ENCODE data around the gene SLC29A3. TPM values are rescaled to one million over a fixed set of nuclear protein-coding genes. Genes with fewer than 3 reads are reported as not detected.

SLC29A3 gene
- total and polyA plus RNA-seq, 7 donors, result 0.64 to 2.2 (median 0.81) TPM

- Histone ChIP-seq H3K4me1 (peaks cover 6% of the 10 kb centered on the region), H3K27ac (no peak overlapping the region), H3K36me3 (ENCODE audit: insufficient read depth in 1 of 2, low read depth in 1 of 2) (no peaks in the 10 kb centered on the region), H3K4me3 (no peak overlapping the region), H3K9me3 (no peaks in the 10 kb centered on the region), H3K27me3 (ENCODE audit: insufficient read depth in 3 of 3, low read length in 2 of 3) (no peaks in the 10 kb centered on the region)
- 78 to 79% (median 78%) methylated on average over 14 of the region's 14 CpGs for WGBS, 3 donors
- intact Hi-C loops (cut with DNase I), result no loop called here
- ATAC-seq (no peak), DNase-seq (no peak)
- TF ChIP-seq CTCF (IDR thresholded peaks at IDR 0.05), result no peak
Observed at GRCh38 chr10:71347587-71348395, 28.7 kb downstream of the SLC29A3 start.

- Histone ChIP-seq H3K27ac (no peak overlapping the region), H3K36me3 (ENCODE audit: insufficient read depth in 1 of 2, low read depth in 1 of 2) (no peaks in the 10 kb centered on the region), H3K9me3 (no peaks in the 10 kb centered on the region), H3K27me3 (ENCODE audit: insufficient read depth in 3 of 3, low read length in 2 of 3) (no peaks in the 10 kb centered on the region), H3K4me3 (no peak overlapping the region), H3K4me1 (peaks cover 6% of the 10 kb centered on the region)
- TF ChIP-seq CTCF (IDR thresholded peaks at IDR 0.05), result no peak
- DNase-seq (no peak), ATAC-seq (no peak)
- WGBS, 3 donors, result 97 to 100% (median 100%) methylated on average over 1 of the region's 1 CpG
- intact Hi-C loops (cut with DNase I), result no loop called here
Observed at GRCh38 chr10:71348850-71349249, 29.8 kb downstream of the SLC29A3 start.

- no peak for ATAC-seq
- Histone ChIP-seq H3K9me3 (no peaks in the 10 kb centered on the region), H3K4me3 (no peak overlapping the region), H3K27me3 (ENCODE audit: insufficient read depth in 3 of 3, low read length in 2 of 3) (no peaks in the 10 kb centered on the region), H3K27ac (no peak overlapping the region), H3K36me3 (ENCODE audit: insufficient read depth in 1 of 2, low read depth in 1 of 2) (no peaks in the 10 kb centered on the region), H3K4me1 (peaks cover 6% of the 10 kb centered on the region)
- intact Hi-C loops (cut with DNase I), result no loop called here
- 95 to 98% (median 97%) methylated on average over 7 of the region's 7 CpGs for WGBS, 3 donors
- no peak for DNase-seq
- TF ChIP-seq CTCF (IDR thresholded peaks at IDR 0.05), result no peak
Observed at GRCh38 chr10:71349406-71349805, 30.3 kb downstream of the SLC29A3 start.

GRCh38 chr10:71351087-71351486, 32.0 kb downstream of the SLC29A3 start:
- WGBS, 3 donors, result 88 to 93% (median 92%) methylated on average over 6 of the region's 6 CpGs

More at GRCh38 chr10:71351087-71351486, 32.0 kb downstream of the SLC29A3 start:
- intact Hi-C loops (cut with DNase I), result no loop called here
- no peak overlapping the region for H3K4me3 ChIP-seq
- no peak overlapping the region for H3K27ac ChIP-seq
- peaks cover 0 to 3% of the 10 kb centered on the region in 2 donors for H3K36me3 ChIP-seq (ENCODE audit: insufficient read depth in 1 of 2, low read depth in 1 of 2)
- H3K4me1 ChIP-seq, result peaks cover 6% of the 10 kb centered on the region
- ATAC-seq, result no peak
- peak in 1 of 2 donors; percentile 23 for DNase-seq
- TF ChIP-seq CTCF (IDR thresholded peaks at IDR 0.05), result no peak
- no peaks in the 10 kb centered on the region for H3K9me3 ChIP-seq
- H3K27me3 ChIP-seq (ENCODE audit: insufficient read depth in 3 of 3, low read length in 2 of 3), result no peaks in the 10 kb centered on the region

All from psoas muscle (tissue), 8 donors.